DOHH2 (cell line): ENCODE measurements around the gene PTPRN2.

Source experiments
- H3F3A ChIP-seq: fragments of 200-600 bp; sonication (generic), shearing (Covaris generic); 2 replicates; pipeline ENCODE4 v1.6.0; 2016; ENCODE audit warnings: antibody characterized with exemption, mild to moderate bottlenecking; ENCODE audit not compliant: control insufficient read depth, insufficient read depth
- H3K27ac ChIP-seq: fragments of 200-600 bp; sonication (generic); 2 replicates; pipeline ENCODE4 v1.5.1; 2014; ENCODE audit warnings: low read depth, mild to moderate bottlenecking, low read length, moderate library complexity
- H3K27me3 ChIP-seq: fragments of 200-600 bp; sonication (generic); 2 replicates; pipeline ENCODE4 v1.6.1; 2014; ENCODE audit warnings: mild to moderate bottlenecking, low read length, mixed read lengths; ENCODE audit not compliant: control insufficient read depth
- H3K36me3 ChIP-seq: fragments of 200-600 bp; sonication (generic); 2 replicates; pipeline ENCODE4 v1.6.1; 2014; ENCODE audit warnings: mild to moderate bottlenecking, low read length, moderate library complexity, mixed read lengths; ENCODE audit not compliant: control insufficient read depth
- H3K4me1 ChIP-seq: fragments of 200-600 bp; sonication (generic); 2 replicates; pipeline ENCODE4 v1.6.1; 2014; ENCODE audit warnings: mild to moderate bottlenecking, low read length, mixed read lengths; ENCODE audit not compliant: control insufficient read depth
- H3K4me2 ChIP-seq: fragments of 200-600 bp; sonication (generic); 2 replicates; pipeline ENCODE4 v1.6.0; 2014; ENCODE audit warnings: mild to moderate bottlenecking, low read length, moderate library complexity
- H3K4me3 ChIP-seq: fragments of 200-600 bp; sonication (generic); 2 replicates; pipeline ENCODE4 v1.5.1; 2014; ENCODE audit warnings: mild to moderate bottlenecking, low read length, mixed read lengths
- H3K79me2 ChIP-seq: fragments of 200-600 bp; sonication (generic); 2 replicates; pipeline ENCODE4 v1.6.1; 2014; ENCODE audit warnings: mild to moderate bottlenecking, low read length, mixed read lengths; ENCODE audit not compliant: control insufficient read depth
- H3K9me2 ChIP-seq: fragments of 200-600 bp; sonication (generic); replicated peaks from 2 replicates; pipeline ENCODE4 v1.6.1; 2014; ENCODE audit warnings: mild to moderate bottlenecking, low read length, mixed read lengths; ENCODE audit not compliant: control insufficient read depth
- H3K9me3 ChIP-seq: fragments of 200-600 bp; sonication (generic); 2 replicates; pipeline ENCODE4 v1.6.1; 2014; ENCODE audit warnings: antibody characterized with exemption, low read length, mixed read lengths; ENCODE audit not compliant: control insufficient read depth, insufficient read depth
- H4K20me1 ChIP-seq: fragments of 200-600 bp; sonication (generic); 2 replicates; pipeline ENCODE4 v1.6.0; 2014; ENCODE audit warnings: low read depth, mild to moderate bottlenecking, antibody characterized with exemption, low read length, moderate library complexity; ENCODE audit not compliant: control insufficient read depth, insufficient read depth
- CTCF ChIP-seq: fragments of 200-600 bp; sonication (generic); IDR thresholded peaks from one replicate; pipeline ENCODE4 v1.5.1; 2014; ENCODE audit warnings: antibody characterized with exemption, mild to moderate bottlenecking, low read depth, low read length; ENCODE audit not compliant: poor library complexity, severe bottlenecking
- EZH2phosphoT487 ChIP-seq: fragments of 200-600 bp; sonication (generic); IDR thresholded peaks from 2 replicates; pipeline ENCODE4 v1.6.1; 2017; ENCODE audit warnings: borderline replicate concordance, mild to moderate bottlenecking, antibody characterized with exemption, low read length, moderate library complexity, mixed read lengths

PTPRN2 gene

GRCh38 chr7:157987906-157988305 lies 599.7 kb downstream of the PTPRN2 start:
- Histone ChIP-seq H3K36me3 (no peaks in the 10 kb centered on the region), H3K4me2 (no peak overlapping the region), H3F3A (no peaks in the 10 kb centered on the region), H3K79me2 (no peaks in the 10 kb centered on the region), H3K9me2 (no peaks in the 10 kb centered on the region), H4K20me1 (no peaks in the 10 kb centered on the region), H3K4me1 (no peaks in the 10 kb centered on the region), H3K4me3 (no peak overlapping the region), H3K27me3 (no peaks in the 10 kb centered on the region), H3K27ac (no peak overlapping the region), H3K9me3 (peaks cover 19% of the 10 kb centered on the region; the same call in 1 of the 2 replicates)
- TF ChIP-seq CTCF (no peak), EZH2phosphoT487 (no peak)

GRCh38 chr7:157986051-157986450 lies 601.6 kb downstream of the PTPRN2 start:
- Histone ChIP-seq H3K9me3 (peaks cover 19% of the 10 kb centered on the region; the same call in 1 of the 2 replicates), H4K20me1 (no peaks in the 10 kb centered on the region), H3K9me2 (no peaks in the 10 kb centered on the region), H3K27me3 (no peaks in the 10 kb centered on the region), H3K27ac (no peak overlapping the region), H3K4me3 (no peak overlapping the region), H3F3A (no peaks in the 10 kb centered on the region), H3K79me2 (no peaks in the 10 kb centered on the region), H3K4me1 (no peaks in the 10 kb centered on the region), H3K4me2 (no peak overlapping the region), H3K36me3 (no peaks in the 10 kb centered on the region)
- TF ChIP-seq CTCF = no peak
- TF ChIP-seq EZH2phosphoT487 = no peak

- H3K36me3 ChIP-seq = no peaks in the 10 kb centered on the region
- no peaks in the 10 kb centered on the region for H3F3A ChIP-seq
- no peaks in the 10 kb centered on the region for H3K4me1 ChIP-seq
- H3K27ac ChIP-seq = no peak overlapping the region
- no peak overlapping the region for H3K4me2 ChIP-seq
- H3K9me3 ChIP-seq = peaks cover 19% of the 10 kb centered on the region; the same call in 1 of the 2 replicates
- H4K20me1 ChIP-seq = no peaks in the 10 kb centered on the region
- no peaks in the 10 kb centered on the region for H3K79me2 ChIP-seq
- H3K9me2 ChIP-seq = no peaks in the 10 kb centered on the region
- no peak for TF ChIP-seq EZH2phosphoT487
- no peak for TF ChIP-seq CTCF
- no peaks in the 10 kb centered on the region for H3K27me3 ChIP-seq
- H3K4me3 ChIP-seq = no peak overlapping the region
Observed at GRCh38 chr7:157985636-157986035, 602.0 kb downstream of the PTPRN2 start.
